ENCODE measurements around the gene STXBP6.
"Not testable (repeated sequence)": the region's sequence is repeated elsewhere in the genome, so short reads cannot be mapped to it uniquely, and the experiment has no call there.

STXBP6 gene

DNA sequence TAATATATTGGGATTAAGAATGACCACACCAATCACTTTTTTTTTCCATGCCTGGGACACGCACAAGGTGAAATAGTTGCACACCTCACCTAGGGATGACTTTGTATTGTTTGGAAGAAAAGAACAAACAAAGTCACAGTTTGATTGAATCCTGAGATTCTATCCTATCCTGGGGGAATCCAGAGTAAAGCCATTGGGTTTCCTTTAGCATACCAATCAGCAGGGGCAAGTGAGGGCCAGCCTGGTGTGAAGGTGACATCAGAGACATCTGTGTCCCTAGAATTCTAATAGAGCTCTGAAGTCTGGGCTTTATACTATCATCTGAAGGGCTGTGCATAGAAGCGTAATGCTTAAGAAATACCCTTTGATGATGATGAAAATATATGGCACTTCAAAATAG is 199.9 kb downstream of the STXBP6 start:
- DNase-seq = no peak

DNA sequence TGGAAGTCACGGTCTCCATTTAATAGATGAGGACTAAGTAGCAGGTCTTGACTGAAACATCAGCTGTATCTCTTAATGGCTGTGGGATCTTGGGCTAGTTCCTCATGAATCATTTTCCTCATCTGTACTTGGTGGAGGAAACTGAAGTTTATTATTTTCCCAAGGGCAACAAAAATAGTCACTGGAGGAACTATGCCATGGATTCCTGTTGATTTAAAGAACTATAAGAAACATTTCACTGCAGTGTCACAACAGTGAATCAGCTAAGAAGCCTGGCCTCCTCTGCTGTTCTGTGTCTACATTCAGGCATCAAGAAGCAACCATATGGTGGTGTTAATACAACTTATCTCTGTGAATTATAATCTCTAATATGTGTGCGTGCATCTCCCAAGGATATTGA is 200.5 kb downstream of the STXBP6 start:
- no peak for DNase-seq

DNA sequence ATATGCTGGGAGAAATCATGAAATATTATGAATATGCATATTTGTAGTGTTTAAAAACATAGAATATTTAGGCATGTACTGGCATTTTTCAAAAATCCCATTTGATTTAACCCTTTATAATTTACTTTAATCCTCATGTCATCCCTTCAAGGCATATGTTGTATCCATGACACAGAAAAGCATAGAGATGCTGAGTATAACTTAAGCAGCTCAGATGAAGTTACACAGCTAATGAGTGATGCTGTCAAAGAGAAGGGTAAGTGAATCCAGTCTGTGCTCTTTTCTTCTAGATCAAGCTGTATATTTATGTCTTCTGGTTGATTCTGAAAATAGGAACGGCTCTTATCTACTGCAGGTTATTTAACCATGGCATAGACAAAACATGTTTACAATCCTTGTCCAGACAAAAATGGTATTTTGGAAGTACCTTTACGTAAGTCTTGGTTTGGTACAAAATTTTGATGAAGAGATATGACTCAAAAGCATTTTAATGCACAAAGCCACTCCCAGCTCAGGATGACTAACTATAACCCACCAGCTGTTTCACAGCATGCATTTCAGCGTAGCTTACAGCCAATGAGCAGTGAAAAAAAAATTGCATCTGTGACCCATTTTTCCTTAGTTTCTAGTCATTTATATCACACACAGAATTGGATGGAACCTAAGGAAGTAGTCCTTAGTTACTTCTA is 201.7 kb downstream of the STXBP6 start:
- DNase-seq = no peak

DNA sequence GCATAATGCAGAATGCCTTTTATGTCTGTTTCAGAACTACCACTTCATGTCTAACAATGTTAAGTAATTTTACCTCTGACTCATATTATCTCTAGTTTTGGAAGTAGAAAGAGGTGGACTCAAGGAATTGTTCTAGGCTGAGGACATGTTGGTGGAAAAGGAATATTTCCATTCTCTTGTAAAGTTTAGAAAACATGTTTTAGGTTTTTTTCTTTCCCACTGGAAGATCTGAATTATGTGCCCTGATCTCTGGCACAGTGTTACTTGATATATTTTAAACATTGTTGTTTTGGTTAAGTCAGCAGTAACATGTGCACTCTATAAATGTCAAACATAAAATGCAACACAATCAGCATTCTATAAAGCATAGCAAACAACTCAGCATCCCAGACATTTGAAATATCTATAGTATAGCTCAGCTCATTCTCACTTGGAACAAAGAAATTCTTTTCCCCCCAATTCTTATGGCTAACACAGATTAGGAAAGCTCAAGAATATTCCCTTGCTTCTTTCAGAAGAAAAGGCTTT is 202.3 kb downstream of the STXBP6 start:
- no peak for DNase-seq

DNA sequence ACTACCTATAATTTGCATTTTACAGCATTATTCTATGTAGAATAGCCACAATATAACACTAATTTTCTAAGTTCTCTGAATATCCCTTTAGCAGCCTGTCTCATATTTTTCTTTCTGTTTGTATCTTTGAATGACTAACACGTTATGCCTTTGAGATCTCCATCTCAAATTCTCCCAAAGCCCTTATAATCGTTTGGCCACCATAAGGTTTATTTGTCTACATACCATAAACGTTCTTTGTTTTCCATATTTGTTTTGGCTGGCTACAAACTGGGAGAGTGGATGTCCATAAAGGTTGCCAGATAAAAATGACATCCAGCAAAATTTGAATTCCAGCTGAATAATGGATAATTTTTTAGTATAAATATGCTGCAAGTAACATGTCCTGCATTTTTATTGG is 203.7 kb downstream of the STXBP6 start:
- DNase-seq = no peak

DNA sequence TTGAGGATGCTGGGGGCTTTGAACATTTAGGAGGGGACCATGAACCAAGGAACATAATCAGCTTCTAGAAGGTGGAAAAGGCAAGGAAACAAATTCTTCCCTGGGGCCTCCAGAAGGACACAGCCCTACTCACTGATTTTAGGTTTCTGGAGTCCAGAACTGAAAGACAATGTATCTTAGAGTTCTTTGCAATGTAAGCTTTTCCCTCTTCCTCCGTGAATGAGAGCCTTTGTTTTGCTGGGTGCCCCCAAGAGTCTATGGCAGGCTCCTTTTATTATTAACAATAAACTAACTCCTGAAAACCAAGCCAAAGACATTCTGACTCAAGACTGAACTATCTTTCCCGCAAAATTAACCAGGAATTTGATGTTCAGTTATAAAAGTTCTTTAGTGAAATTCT is 204.1 kb downstream of the STXBP6 start:
- DNase-seq = no peak

DNA sequence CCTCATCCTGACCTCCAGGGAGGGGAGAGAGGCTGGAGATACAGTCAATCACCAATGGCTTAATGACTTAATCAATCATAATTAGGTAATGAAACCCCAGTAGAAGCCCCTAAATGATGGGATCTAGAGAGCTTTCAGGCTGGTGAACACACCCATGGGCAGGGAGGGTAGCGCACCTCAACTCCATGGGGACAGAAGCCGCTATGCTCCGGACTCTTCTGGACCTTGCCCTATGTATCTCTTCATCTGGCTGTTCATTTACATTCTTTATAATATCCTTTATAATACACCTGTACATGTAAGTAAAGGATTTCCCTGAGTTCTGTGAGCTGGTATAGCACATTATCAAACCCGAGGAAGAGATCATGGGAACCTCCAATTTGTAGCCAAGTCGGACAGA is 205.9 kb downstream of the STXBP6 start:
- DNase-seq = no peak

DNA sequence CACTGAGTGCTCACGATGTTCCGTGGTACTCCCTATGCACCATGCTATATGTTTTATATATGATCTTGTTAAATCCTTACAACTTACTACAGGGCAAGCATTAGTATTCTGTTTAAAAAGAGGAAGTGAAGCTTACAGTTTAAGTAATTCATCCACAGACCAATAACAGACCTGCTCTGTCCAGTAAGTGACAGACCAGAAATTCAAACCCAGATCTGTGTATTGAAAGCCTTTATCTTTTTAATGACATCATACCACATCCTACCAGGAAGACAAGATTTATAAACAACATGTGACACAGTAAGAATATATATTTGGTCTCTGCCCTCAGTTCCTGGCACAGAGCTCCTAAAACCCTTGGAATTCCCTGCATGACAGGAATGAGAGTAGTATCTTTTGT is 206.5 kb downstream of the STXBP6 start:
- no peak for DNase-seq

DNA sequence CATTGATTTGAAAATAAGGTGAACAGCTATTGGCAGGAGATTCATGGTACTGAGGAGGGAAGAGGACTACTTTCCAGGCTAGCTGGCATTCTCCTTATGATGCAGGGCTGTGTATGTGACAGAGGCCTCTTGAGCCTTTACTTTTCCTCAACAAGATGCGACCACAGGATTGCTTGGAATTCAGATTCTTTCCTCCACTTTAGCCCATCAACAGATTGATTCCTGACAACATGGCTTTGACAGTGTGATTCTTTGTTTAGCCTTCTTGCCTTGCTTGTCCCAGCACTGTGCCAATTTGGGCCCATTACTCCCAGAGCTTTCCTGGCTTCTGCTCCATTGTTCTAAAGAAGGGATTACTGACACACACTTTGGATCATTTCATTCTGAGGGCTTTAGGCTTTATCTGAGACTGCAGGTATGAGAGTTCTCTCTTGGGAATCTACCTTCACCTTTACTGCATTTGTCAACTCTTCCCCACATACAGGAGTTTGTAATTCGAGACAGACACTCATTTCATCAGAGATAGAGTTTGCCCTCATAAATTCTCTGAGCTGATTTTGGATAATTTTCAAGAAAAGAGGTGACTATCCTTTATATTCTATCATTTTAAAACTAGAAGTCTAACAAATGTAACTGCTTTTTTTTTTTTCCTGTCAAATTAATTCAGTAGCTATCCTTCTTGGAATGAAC is 209.6 kb downstream of the STXBP6 start:
- DNase-seq = no peak

DNA sequence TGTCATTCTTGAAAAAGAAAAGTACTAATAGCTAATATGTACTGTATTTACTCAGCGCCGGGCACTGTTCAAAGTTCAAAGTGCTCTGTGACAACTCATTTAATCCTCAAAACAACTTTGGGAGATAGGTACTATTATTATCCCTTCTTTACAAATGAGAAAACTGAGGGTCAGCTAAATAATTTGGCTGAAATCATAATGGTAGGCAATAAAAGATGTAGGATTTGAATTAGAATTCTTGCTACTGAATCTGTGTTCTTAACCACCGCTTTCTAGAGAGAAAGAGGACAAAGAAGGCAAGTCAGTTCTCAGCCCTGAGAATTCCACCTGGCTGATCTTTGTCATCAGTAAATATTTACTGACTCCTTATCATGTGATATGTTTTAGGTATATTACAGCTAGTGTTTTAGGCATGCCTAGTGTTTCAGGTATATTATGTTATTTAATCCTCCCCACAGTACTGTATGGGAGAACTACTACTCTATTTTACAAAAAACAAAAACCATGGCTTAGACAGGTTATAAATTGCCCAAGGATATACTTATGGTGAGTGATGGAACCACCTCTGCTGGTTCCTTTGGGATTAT is 210.2 kb downstream of the STXBP6 start:
- no peak for DNase-seq

DNA sequence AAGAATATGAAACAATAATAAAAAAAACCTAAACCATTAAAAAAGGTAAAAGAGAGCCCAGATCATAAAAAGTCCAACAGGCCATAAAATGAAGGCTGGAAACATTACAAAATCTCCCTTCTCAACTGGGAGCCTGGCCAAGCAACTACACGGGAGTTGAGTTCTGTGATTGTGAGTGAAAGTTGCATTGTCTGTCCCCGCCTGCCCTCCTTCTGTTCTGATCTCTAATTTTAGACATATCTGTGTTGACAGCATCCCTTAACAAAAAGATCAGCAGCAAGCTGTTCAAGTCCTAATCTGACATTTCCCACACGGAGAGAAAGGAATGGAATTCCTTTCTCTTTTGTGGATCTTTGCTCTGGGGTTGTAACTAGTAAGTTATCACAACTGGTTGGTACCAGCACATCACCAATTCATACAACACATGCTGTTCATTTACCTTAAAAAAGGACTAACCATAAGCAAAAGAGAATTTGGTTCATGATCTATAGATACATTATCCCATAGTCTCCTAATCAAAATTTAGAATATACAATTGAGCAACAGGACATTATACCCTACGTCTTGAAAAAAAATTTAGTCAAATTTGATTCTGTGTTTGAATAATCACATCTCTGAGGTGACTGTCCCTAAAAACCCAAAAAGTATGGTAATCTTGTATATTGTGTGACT is 210.9 kb downstream of the STXBP6 start:
- DNase-seq = no peak

DNA sequence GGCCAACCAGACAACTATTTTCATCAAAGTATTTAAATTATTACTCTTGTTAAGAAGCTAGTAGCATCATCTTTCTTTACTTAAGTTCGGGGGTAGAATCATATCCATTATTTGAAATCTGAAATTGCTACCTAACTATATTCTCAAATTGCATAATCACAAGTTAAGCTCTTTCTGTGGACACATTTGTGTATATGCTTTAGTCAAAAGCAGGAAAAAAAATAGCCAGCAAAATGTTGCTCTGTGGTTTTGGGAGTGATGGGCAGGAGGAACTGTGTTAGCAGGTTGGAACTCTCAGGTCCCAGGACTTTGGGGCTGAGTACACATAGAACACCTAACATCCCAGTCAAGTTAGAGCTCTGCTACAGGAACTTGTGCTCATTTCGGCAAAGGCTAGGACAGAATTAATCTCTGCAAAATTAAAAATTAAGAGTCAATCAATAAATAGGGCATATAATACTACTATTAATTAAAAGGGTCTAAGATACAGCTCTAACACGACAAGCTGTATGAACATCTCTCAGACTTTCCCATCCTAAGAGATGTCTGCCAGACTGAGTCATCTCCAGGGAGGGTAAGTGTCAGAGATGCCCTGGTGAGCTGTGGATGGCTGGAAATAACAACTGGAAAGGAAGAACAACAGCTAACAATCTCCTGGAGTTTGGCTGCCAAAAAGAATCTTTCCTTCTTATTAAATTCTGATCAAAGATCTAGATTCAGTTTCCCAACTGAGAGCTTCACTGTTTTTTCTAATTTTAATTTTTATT is 212.5 kb downstream of the STXBP6 start:
- no peak for DNase-seq

DNA sequence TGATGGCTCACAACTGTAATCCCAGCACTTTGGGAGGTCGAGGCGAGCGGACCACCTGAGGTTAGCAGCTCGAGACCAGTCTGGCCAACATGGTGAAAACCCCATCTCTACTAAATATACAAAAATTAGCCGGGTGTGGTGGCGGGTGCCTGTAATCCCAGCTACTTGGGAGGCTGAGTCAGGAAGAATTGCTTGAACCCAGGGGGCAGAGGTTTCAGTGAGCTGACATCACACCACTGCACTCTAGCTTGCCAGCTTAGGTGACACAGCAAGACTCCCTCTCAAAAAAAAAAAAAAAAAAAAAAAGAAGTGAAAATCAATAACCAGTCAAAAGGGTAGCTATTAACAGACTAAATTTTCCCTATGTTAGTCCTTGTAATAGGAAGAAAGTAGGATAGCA is 213.6 kb downstream of the STXBP6 start:
- DNase-seq = not testable (repeated sequence)

DNA sequence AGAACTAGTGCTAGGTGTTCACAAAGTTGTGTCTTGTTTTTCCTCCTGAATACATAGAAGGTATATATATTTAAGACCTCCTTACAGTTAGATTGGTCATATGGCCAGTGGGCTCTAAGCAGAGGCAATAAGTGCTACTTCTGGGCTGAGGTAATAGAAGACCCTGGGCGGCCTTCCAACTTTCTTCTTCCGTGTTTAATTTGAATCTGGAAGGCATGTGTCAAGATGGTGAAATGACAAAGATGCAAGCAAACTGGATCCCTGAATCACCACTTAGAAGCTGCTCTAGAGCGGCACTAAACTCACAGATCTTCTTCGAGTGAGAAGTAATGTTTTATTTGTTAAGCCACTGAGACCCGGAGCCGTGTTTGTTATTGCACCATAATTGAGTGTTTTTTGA is 215.0 kb downstream of the STXBP6 start:
- no peak for DNase-seq

DNA sequence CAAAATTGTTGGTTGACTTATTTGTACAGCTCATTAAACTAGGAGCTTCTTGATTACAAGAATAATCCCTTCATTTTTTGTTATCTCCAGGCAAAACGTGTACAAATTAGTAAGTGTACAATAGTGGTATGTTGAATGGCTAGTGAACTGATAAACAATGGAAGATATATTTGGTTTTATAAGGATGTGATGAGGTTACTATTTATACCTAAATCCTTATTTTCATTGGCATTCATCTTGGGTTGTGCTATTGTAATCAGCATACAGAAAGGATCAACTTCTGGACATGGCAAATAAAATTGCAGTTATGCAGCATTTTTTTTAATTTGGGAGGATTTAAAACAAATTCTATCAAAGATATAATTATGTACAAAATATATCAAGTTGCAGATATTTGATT is 216.6 kb downstream of the STXBP6 start:
- DNase-seq = no peak

DNA sequence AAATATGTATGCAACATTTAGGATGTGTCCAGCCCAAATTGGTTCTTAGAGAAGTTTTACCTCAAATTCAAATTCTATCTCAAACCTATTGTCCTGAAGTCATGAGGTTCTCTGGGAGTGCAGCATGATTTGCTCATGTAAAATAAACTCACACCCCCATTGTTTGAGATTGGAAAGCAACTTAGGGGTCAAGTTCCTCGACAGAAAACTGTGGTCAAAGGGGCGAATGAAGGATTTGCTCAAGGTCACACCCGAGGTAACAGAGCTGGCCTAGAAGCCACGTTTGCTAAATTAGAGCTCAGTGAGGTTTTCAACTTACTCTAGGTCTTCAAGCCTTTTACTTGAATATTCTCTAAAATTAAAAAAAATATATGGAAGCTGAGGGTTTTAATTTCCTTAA is 218.3 kb downstream of the STXBP6 start:
- no peak for DNase-seq

DNA sequence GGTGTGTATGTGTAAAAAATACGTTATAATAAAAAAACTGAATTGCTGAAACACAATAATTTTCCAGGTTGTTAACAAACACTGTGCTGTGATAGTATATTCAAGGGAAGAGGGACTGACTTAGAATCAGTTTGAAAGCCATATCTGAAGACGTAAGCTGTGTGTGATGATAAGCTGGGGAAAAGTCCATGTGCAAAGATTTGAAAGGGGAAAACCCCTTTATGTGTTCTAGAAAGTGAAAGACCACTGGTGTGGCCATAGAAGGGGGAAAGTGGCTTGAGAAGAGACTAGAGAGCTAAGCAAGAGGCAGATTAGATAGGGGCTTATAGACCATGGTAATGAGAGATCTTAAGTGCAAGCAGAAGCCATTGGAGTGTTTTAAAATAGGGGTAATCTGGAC is 220.1 kb downstream of the STXBP6 start:
- DNase-seq = no peak

DNA sequence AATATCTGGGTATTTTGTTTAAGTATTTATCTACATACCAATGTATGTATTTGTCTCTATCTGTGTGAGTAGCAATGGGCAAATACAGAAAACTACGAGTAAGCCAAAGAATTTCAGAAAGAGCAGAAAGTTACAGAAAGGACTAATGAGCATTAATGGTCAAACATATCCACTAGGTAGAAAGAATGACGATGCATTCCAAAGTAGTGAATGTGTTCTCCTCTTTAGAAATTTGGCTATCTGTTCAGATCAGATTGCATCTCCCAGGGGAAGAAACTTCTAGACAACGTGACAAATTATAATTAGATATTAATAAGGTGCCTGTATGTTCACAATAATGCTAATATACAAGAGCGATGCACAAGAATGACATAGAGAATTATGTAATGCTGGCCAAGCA is 221.5 kb downstream of the STXBP6 start:
- no peak for DNase-seq

DNA sequence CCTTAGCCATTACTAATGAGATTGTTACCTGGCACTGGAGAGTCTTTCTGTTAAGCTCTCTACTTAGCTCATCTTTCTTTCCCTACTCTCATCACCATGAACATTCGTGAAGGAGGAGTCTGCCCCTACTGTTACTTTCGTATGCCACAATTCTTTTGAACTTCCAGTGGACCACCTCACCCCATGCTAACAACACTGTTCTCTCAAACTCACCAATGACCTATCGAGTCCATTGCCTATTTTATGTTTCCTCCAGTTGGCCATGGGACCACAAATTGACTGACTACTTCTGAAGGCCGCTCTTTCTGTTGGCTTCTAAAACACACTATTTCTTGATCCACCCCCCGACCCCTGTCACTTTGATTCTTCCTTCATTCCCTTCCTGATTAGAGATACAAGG is 223.6 kb downstream of the STXBP6 start:
- DNase-seq = no peak

DNA sequence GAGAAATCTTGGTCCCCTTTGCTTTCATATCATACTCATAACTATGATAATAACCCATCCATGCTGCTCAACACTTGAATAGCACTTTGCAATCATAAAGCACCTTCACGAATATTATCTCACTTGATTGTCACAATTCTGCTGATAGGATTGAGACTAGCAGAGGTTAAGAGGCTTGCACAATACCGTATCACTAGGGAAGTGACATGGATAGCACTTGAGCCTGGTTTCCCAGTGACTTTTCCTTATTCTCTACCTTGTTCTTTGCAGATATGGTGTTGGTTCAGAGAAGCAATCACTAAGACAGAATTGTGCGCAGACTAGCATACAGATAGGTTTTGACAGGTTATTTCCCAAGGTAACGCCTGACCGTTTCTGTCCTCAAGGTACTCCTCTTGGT is 229.3 kb downstream of the STXBP6 start:
- DNase-seq = no peak

DNA sequence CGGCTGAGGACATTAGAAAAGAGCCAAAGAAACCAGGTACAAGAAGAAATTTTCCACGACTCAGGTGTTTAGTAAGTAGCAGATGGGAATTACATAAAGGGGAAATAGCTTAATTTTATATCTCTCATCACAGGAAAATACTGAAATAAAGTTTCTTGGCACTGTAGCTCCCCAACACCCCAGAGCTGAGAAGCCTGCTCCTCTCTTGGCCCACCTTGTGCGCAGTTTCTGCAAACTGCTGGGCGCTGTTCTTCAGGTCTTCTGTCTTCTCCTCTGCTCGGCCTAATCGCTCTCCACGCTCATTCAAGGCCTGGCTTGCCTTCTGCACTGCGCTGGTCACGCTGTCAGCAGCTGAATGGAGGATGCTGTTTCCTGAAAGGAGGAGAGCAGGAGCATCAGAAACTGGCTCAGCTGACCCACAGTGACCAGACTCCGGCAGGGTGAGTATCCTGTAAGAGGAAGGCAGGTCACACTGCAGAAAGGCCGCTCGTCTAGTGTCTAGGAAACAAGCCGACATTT is 231.1 kb downstream of the STXBP6 start:
- DNase-seq = no peak

DNA sequence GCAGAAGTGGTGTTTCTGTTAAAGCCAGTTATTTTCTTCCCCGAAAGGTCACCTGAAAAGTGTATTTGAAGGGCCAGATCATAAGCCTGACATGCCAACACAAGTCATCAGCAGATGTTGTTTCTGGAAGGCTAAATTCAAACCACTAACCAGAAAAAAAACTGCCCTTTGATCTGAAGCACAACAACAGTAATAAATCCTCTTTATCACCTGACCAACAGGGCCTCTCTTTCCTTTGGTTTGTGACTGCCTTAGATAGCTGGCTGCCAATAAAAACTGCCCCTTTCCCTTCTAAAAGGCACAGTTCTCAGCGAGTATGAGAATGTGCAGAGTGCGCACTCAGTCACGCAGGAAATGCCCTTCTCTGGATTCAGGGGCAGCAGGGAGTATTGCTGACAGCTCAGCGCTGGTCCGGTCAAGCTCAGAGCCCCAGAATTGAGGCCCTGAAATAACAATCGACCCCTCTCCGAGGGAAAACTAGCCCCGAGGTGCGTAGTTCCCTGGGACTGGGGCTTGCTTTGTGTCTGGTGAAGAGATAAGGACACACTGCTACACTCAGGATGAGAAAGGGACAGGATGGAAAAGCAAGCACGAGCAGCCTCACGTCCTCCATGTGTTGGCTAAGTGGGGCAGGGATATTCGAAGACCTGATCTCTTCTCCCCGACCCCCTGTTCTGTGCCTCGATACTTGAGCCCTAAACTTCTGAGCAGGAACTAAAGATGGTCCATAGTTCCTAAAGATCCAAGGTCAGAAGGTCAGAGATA is 231.7 kb downstream of the STXBP6 start:
- DNase-seq = no peak
